BLaER1 (cell line): ENCODE measurements around the gene ZFYVE27.

Experiments used
- H3K27ac ChIP-seq: shearing (Covaris generic); formaldehyde crosslinking; 2 replicates; pipeline ENCODE4 v1.8.1; 2022
- H3K27me3 ChIP-seq: shearing (Covaris generic); formaldehyde crosslinking; 2 replicates; pipeline ENCODE4 v1.8.1; 2022
- H3K36me3 ChIP-seq: shearing (Covaris generic); formaldehyde crosslinking; 2 replicates; pipeline ENCODE4 v1.8.1; 2022
- H3K4me1 ChIP-seq: shearing (Covaris generic); formaldehyde crosslinking; 2 replicates; pipeline ENCODE4 v1.8.1; 2022
- H3K4me2 ChIP-seq: shearing (Covaris generic); formaldehyde crosslinking; 2 replicates; pipeline ENCODE4 v1.8.1; 2022
- H3K4me3 ChIP-seq: shearing (Covaris generic); formaldehyde crosslinking; 2 replicates; pipeline ENCODE4 v1.8.1; 2022
- H3K9ac ChIP-seq: shearing (Covaris generic); formaldehyde crosslinking; 2 replicates; pipeline ENCODE4 v1.8.1; 2022
- H3K9me3 ChIP-seq: shearing (Covaris generic); formaldehyde crosslinking; 2 replicates; pipeline ENCODE4 v1.8.1; 2022
- H4K20me1 ChIP-seq: shearing (Covaris generic); formaldehyde crosslinking; 2 replicates; pipeline ENCODE4 v1.8.1; 2022
- Cebpa-rat ChIP-seq: shearing (Covaris generic); IDR thresholded peaks from 2 replicates; pipeline ENCODE4 v1.8.1; 2022

The ZFYVE27 gene

DNA sequence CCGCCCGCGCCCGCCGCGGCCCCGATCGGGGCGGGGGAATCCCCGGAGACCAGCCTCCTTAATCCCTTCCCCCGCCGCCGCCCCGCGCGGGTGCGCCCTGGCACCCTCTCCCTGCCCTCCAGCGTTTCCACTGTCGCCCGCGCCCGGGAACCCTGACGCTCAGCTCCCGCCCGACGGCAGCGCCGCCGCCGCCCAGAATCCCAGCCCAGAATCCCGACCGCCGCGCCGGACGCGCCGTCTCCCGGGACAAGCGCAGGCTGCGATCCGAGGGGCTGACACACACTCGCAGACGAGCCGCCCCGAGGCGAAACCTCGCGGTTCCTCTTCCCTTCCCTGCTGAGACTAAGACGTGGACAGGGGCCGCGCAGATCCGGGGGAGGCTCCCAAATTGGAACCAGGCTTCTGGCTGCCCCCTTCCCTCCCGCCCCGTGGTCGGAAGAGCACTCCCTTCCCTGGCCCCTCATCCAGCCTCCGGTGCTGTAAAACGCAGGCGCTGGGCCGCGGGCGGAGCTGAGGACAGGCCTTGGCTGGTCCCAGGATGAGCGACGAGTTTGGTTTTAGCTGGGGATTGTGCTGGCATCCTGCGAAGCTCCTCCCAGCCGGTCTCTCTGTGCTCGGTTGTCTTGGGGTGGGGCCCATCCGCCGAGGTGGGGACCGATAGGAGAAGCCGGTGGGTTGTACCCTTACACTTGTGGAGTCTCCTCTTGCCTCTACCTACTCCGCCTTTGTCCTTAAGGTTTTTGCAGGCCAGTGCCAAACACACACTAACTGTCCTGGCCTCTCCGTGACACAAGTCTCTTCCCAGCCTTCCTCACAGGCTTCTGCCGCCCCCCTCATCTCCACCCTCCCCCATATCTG lies 22.3 kb upstream of the ZFYVE27 start:
- peak overlapping the region; percentile 83 for H3K4me3 ChIP-seq
- H3K4me1 ChIP-seq, result peaks cover 60% of the 10 kb centered on the region
- peak overlapping the region; percentile 91 for H3K9ac ChIP-seq
- TF ChIP-seq Cebpa-rat, result no peak
- peaks cover 34% of the 10 kb centered on the region for H3K36me3 ChIP-seq
- H3K4me2 ChIP-seq, result peak overlapping the region; percentile 86
- H3K27ac ChIP-seq, result peak overlapping the region; percentile 94
- peaks cover 40% of the 10 kb centered on the region for H4K20me1 ChIP-seq
- no peaks in the 10 kb centered on the region for H3K27me3 ChIP-seq
- H3K9me3 ChIP-seq, result no peaks in the 10 kb centered on the region

GRCh38 chr10:97715259-97715874 lies 21.6 kb upstream of the ZFYVE27 start:
- Histone ChIP-seq H3K36me3 (peaks cover 35% of the 10 kb centered on the region), H3K4me3 (peak overlapping the region; percentile 83), H3K27me3 (no peaks in the 10 kb centered on the region), H4K20me1 (peaks cover 40% of the 10 kb centered on the region), H3K9ac (peak overlapping the region; percentile 91), H3K27ac (peak overlapping the region; percentile 94), H3K9me3 (no peaks in the 10 kb centered on the region), H3K4me2 (peak overlapping the region; percentile 86), H3K4me1 (peaks cover 58% of the 10 kb centered on the region)
- no peak for TF ChIP-seq Cebpa-rat

DNA sequence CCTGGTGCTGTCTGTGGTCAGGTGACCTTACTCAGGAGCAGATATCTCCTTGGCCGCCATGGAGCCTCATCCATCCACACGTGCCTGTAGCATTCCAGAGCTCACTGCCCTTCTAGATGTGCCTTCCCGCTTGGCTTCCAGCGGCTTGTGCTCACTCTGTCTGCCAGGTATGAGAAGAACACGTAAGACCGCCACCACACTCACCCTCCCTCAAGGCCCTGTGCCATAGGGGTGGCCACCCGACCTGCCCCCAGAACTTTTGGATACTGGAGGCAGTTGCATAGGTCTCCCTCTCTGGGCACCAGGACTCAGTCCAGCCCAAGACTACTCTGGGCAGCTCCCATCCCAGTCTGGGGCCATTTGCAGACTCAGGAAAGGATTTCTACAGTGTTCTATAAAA lies 19.3 kb upstream of the ZFYVE27 start:
- no peak for TF ChIP-seq Cebpa-rat
- H3K4me1 ChIP-seq, result peaks cover 64% of the 10 kb centered on the region
- H3K9me3 ChIP-seq, result no peaks in the 10 kb centered on the region
- peaks cover 40% of the 10 kb centered on the region for H4K20me1 ChIP-seq
- no peak overlapping the region for H3K4me3 ChIP-seq
- no peak overlapping the region; the same call in 1 of the 2 replicates for H3K9ac ChIP-seq
- H3K27ac ChIP-seq, result no peak overlapping the region; the same call in 1 of the 2 replicates
- peaks cover 35% of the 10 kb centered on the region for H3K36me3 ChIP-seq
- no peaks in the 10 kb centered on the region for H3K27me3 ChIP-seq
- H3K4me2 ChIP-seq, result peak overlapping the region; percentile 86; the same call in 1 of the 2 replicates

- peak overlapping the region; percentile 21; the same call in 1 of the 2 replicates for H3K9ac ChIP-seq
- peaks cover 40% of the 10 kb centered on the region for H4K20me1 ChIP-seq
- H3K4me3 ChIP-seq, result no peak overlapping the region
- no peak for TF ChIP-seq Cebpa-rat
- H3K9me3 ChIP-seq, result no peaks in the 10 kb centered on the region
- no peaks in the 10 kb centered on the region for H3K27me3 ChIP-seq
- peak overlapping the region; percentile 33; the same call in 1 of the 2 replicates for H3K27ac ChIP-seq
- H3K4me2 ChIP-seq, result peak overlapping the region; percentile 86
- peaks cover 35% of the 10 kb centered on the region for H3K36me3 ChIP-seq
- peaks cover 59% of the 10 kb centered on the region for H3K4me1 ChIP-seq
Measured at GRCh38 chr10:97718178-97718577, 18.8 kb upstream of the ZFYVE27 start.

DNA sequence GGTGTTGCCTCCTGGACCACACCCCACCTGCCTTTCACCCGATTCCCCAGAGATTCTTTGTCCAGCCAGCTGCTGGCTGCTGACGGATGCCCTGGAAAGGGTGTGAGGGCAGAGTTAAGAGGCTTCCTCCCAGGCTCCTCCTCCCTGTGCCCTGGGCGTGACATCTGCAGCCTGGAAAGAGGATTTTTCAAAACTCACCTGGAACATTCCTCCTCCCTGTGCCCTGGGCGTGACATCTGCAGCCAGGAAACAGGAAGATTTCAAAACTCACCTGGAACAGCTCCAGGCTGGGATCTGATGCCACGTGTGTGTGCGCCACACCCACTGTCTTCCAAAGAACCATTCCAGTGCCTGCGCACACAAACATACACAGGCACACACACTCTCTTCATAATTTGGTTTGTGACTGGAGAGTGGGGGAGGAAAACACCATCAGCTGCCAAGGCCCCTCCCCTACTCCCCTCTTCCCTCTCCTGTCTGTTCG lies 18.2 kb upstream of the ZFYVE27 start:
- H3K4me1 ChIP-seq, result peaks cover 57% of the 10 kb centered on the region
- H3K27ac ChIP-seq, result peak overlapping the region; percentile 33; the same call in 1 of the 2 replicates
- H3K9ac ChIP-seq, result peak overlapping the region; percentile 21; the same call in 1 of the 2 replicates
- H3K4me3 ChIP-seq, result no peak overlapping the region
- no peaks in the 10 kb centered on the region for H3K27me3 ChIP-seq
- H3K36me3 ChIP-seq, result peaks cover 35% of the 10 kb centered on the region
- H3K9me3 ChIP-seq, result no peaks in the 10 kb centered on the region
- no peak for TF ChIP-seq Cebpa-rat
- H4K20me1 ChIP-seq, result peaks cover 40% of the 10 kb centered on the region
- H3K4me2 ChIP-seq, result peak overlapping the region; percentile 86

DNA sequence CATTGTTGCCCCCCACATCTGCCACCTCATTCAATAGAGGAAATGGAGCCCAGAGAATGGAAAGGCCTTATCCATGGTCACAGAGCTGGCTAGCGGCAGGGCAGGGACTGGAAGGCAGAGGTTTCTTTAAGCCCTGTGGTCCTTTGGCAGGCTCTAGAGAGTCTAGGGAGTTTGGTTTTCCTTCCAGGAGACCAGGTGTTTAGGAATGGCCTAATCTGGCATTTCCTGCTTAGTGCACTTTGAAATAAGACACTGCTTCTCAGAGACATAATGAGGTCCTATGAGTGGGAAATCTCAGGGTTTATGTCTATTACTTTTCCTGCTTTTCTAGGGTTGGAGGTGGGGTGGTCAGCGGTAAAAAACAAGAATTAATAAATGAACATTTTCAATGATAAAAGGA lies 17.3 kb upstream of the ZFYVE27 start:
- TF ChIP-seq Cebpa-rat, result no peak
- H3K4me2 ChIP-seq, result no peak overlapping the region; the same call in 1 of the 2 replicates
- no peak overlapping the region for H3K27ac ChIP-seq
- peaks cover 40% of the 10 kb centered on the region for H4K20me1 ChIP-seq
- no peak overlapping the region for H3K4me3 ChIP-seq
- no peaks in the 10 kb centered on the region for H3K9me3 ChIP-seq
- H3K4me1 ChIP-seq, result peaks cover 57% of the 10 kb centered on the region
- H3K27me3 ChIP-seq, result no peaks in the 10 kb centered on the region
- H3K9ac ChIP-seq, result no peak overlapping the region
- peaks cover 35% of the 10 kb centered on the region for H3K36me3 ChIP-seq

- Histone ChIP-seq H4K20me1 (peaks cover 20% of the 10 kb centered on the region; the same call in 1 of the 2 replicates), H3K36me3 (peaks cover 24% of the 10 kb centered on the region), H3K9ac (no peak overlapping the region), H3K9me3 (no peaks in the 10 kb centered on the region), H3K27ac (no peak overlapping the region), H3K27me3 (no peaks in the 10 kb centered on the region), H3K4me2 (no peak overlapping the region), H3K4me1 (peaks cover 33% of the 10 kb centered on the region), H3K4me3 (no peak overlapping the region)
- no peak for TF ChIP-seq Cebpa-rat
Measured at GRCh38 chr10:97721871-97722780, 14.8 kb upstream of the ZFYVE27 start.

GRCh38 chr10:97723001-97723400 lies 13.9 kb upstream of the ZFYVE27 start:
- no peaks in the 10 kb centered on the region for H3K9me3 ChIP-seq
- H3K4me2 ChIP-seq, result no peak overlapping the region
- H3K27ac ChIP-seq, result no peak overlapping the region
- H4K20me1 ChIP-seq, result 0 out of 2 replicates have a peak, but pooled peaks cover 12% of the 10 kb centered on the region
- H3K9ac ChIP-seq, result no peak overlapping the region
- no peak for TF ChIP-seq Cebpa-rat
- peaks cover 15% of the 10 kb centered on the region; the same call in 1 of the 2 replicates for H3K36me3 ChIP-seq
- H3K4me3 ChIP-seq, result no peak overlapping the region
- peaks cover 24% of the 10 kb centered on the region for H3K4me1 ChIP-seq
- no peaks in the 10 kb centered on the region for H3K27me3 ChIP-seq

DNA sequence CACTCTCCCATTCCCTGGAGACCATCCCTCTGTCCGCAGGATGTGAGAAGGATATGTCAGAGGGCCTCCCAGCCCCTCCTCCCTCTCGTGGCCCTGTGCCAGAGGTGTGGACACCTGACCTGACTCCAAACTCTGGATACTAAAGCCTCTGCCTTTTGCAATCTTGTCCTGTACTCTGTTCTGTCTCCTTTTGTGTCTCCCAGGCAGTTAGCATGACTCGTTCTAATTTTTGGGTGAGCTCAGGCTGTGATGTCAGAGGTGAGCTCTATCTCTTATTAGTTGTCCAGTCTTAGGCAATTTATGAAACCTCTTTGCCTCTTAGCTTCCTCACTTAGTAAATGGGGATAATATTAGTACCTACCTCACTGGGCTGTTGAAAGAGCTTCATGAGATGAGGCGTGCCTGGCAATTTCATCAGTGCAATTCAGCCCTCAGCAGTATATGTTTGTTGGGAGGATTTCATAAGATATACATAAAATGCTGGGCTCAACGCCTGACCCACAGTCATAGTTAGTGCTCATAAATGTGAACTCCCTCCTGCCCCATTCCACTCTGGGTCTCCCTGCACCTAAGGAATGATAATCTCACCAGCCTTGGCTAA lies 12.5 kb upstream of the ZFYVE27 start:
- Histone ChIP-seq H4K20me1 (no peaks in the 10 kb centered on the region), H3K9ac (no peak overlapping the region), H3K36me3 (peaks cover 3% of the 10 kb centered on the region; the same call in 1 of the 2 replicates), H3K9me3 (no peaks in the 10 kb centered on the region), H3K27me3 (no peaks in the 10 kb centered on the region), H3K27ac (no peak overlapping the region), H3K4me2 (no peak overlapping the region), H3K4me1 (peaks cover 10% of the 10 kb centered on the region), H3K4me3 (no peak overlapping the region)
- TF ChIP-seq Cebpa-rat, result no peak
